Inflammatory macrophage (primary cell): ENCODE data around the gene FLVCR2.
"Not testable (repeated sequence)": the region's sequence is repeated elsewhere in the genome, so short reads cannot be mapped to it uniquely, and the experiment has no call there.

Source experiments
- DNase-seq, 2 donors: peaks; one replicate each; pipeline ENCODE4 v3.0.0-alpha.2; 2020 to 2022

Gene FLVCR2

DNA sequence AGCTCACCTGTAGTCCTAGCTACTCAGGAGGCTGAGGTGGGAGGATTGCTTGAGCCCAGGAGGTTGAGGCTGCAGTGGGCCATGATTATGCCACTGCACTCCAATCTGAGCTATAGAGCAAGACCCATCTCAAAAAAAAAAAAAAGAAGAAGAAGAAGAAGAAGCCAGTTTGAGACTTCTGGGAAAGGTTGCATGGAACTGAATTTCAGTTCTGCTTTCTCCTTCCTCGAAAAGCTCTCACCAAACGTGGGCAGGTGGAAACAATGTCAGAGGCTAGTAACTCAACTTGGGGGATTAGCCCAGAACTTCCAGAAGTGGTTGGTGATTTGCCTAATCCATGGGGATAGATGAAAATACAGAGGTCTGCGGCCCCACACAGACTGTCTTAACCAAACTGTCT is 18.7 kb downstream of the FLVCR2 start:
- peak; percentile 92 to 95 for DNase-seq

DNA sequence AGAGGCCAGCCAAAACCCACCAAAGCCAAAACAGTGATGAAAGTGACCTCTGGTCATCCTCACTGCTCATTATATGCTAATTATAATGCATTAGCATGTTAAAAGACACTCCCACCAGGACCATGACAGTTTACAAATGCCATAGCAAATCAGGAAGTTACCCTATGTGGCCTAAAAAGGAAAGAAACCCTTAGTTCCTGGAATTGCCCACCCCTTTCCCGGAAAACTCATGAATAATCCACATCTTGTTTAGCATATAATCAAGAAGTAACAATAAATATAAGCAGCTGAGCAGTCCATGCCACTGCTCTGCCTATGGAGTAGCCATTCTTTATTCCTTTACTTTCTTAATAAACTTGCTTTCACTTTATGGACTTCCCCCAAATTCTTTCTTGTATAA is 21.7 kb downstream of the FLVCR2 start:
- peak; percentile 83 to 94 for DNase-seq

- DNase-seq = not testable (repeated sequence)
These were observed 22.6 kb downstream of the FLVCR2 start for GRCh38 chr14:75601061-75601460.

DNA sequence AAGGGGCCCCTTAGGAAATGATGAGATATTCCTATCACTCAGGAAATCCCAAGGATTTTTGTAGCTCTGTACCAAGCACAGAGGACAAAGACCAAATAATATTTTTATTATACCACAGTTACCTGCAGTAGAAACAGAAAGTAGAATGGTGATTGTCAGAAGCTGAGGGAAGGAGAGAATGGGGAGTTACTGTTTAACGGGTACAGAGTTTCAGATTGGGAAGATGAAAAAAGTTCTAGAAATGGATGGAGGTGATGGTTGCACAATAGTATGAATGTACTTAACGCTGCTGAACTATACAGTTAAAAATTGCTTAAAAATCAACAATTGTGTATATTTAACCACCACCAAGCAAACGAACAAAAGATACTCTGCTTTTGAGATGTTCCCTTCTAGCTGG is 24.1 kb downstream of the FLVCR2 start:
- no peak for DNase-seq

- peak; percentile 85 to 88 for DNase-seq
These were observed 26.8 kb downstream of the FLVCR2 start for GRCh38 chr14:75604979-75605851.

- no peak for DNase-seq
These were observed 27.5 kb downstream of the FLVCR2 start for GRCh38 chr14:75605916-75606315.

GRCh38 chr14:75607044-75607443 is 28.6 kb downstream of the FLVCR2 start:
- no peak for DNase-seq

DNA sequence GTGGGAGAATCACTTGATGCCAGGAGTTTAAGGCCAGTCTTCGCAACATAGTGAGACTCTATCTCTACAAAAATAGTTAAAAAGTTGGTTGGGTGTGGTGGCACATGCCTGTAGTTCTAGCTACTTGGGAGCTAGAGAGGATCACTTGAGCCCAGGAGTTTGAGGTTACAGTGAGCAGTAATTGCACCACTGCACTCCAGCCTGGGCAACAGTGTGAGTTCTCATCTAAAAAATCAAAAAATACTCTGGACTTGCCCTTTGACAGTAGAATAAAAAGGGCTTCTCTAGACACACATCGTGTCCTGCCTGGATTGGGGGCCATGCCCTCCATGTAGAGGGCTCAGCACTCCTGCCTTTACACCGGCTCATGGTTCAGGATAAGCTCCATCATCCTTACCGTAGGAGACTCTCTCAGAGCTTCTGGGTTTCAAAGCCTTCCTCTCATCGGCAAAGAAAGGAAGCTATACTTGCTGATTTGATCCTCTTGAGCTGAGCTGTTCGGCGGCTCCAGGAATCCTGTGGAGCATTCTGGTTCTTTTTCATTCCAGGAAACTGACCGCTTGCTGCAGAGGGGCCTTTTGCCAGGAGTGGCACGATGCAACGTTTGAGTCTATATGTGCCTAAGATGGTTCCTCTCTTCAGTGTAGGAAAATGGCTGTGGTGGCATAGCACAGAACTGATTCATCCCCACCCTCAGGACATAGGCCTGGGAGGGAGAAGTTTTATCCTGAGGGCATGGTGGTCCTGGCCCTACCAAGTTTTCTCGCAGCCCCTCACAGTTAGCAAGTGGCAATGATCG is 29.6 kb downstream of the FLVCR2 start:
- no peak for DNase-seq

DNA sequence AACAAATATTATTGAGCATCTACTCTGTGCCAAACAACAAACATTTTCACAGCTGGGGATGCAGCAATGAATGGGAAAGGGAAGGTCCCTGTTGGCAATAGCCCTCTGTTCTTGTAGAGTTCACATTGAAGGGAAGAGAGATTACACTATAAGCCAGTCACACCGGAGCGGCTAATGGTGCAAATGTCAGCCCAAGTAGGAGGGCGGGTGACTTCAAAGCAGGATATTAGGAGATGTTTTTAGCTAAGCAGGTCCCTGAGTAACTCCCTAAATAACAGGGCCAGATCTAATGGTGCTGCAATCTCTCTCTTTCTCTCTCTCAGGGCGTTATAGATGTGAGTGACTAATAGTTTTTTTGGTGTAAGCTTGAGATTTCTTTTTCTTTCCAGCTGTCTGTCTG is 30.7 kb downstream of the FLVCR2 start:
- DNase-seq = peak; percentile 52 to 77

GRCh38 chr14:75609606-75610475 is 31.4 kb downstream of the FLVCR2 start:
- peak; percentile 95 for DNase-seq

- peak; percentile 39 to 46 for DNase-seq
These were observed 32.4 kb downstream of the FLVCR2 start for GRCh38 chr14:75610834-75611233.

DNA sequence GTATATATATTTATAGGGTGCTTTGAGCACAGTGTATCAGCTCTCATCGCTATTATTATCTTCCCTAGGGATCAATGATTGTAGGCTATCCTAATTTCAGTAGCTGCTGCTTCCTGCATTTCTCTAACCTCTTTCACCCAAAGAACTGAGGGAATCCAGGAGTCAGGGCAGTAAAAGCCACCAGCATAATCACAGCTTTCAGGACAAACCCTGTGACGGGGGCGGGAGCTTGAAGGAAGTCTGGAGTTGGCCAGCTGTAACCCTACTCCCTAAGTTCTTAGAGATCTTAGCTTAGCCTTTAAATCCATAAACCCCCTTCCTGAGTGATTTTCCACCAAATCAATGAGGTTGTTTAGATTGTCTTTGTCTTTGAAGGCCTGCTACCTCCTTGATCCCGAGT is 33.7 kb downstream of the FLVCR2 start:
- no peak for DNase-seq

GRCh38 chr14:75614179-75614578 is 35.8 kb downstream of the FLVCR2 start:
- DNase-seq = peak; percentile 91 to 95

DNA sequence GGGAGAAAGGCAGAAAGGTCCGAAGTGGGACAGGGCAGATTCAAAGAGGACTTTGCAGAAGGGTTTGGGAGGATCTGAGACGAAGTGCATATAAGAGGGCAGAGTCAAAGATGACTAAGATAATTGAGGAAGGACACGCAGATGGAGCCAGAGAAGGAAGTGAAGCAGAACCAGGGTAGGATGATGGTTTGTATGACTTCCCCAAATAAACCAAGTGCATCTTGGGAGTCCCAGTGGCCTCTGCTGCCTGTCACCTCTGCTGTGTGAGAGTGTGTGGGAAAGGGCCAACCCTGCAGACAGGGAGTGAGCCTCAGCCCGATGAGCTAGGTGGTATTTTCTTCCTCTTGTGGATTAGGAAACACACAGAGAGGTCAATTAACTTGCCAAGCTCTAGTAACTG is 36.8 kb downstream of the FLVCR2 start:
- DNase-seq = peak; percentile 97

- no peak for DNase-seq
These were observed 41.1 kb downstream of the FLVCR2 start for GRCh38 chr14:75619548-75619947.

- no peak for DNase-seq
These were observed 46.6 kb downstream of the FLVCR2 start for GRCh38 chr14:75625034-75625433.

- DNase-seq = peak; percentile 40 to 50
These were observed 48.0 kb downstream of the FLVCR2 start for GRCh38 chr14:75626396-75626795.

- peak; percentile 36 to 55 for DNase-seq
These were observed 48.4 kb downstream of the FLVCR2 start for GRCh38 chr14:75626863-75627262.

DNA sequence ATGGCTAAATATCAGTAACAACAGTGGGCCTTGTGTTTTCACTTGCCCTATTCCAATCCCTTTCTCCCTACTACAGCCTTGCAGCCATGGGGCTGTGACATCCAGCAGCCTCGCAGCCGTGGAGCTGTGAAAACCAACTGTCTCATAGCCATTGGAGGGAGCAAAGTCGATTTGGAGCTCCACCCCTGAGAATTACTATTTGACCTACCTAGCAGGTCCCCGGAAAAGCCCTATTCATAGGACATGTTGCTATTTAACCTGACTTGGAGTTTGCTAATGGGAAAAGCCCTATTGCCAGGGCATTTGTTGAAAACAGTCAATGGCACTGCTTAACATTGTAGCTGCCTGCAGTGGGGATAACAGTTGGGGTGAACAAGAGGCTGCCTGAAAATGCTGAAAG is 49.0 kb downstream of the FLVCR2 start:
- no peak for DNase-seq

DNA sequence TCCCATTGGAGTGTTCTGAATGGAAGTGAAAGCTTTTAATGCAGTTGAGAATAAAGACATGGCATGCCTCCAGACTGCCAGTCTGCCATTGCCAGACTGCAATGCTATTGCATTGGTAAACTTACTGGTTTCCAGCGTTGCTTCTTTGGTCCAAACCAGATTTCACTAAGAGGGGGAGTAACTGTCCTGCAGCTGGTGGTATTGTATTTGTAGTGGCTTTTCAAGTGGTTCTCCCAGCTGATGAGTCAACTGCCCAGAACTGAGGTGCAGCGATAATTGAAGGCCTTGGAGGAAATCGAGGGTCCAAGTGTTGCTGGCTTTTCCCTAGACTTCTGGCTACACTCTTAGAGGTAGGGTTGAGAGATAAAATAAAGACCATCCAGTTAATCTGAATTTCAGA is 50.4 kb downstream of the FLVCR2 start:
- no peak for DNase-seq

DNA sequence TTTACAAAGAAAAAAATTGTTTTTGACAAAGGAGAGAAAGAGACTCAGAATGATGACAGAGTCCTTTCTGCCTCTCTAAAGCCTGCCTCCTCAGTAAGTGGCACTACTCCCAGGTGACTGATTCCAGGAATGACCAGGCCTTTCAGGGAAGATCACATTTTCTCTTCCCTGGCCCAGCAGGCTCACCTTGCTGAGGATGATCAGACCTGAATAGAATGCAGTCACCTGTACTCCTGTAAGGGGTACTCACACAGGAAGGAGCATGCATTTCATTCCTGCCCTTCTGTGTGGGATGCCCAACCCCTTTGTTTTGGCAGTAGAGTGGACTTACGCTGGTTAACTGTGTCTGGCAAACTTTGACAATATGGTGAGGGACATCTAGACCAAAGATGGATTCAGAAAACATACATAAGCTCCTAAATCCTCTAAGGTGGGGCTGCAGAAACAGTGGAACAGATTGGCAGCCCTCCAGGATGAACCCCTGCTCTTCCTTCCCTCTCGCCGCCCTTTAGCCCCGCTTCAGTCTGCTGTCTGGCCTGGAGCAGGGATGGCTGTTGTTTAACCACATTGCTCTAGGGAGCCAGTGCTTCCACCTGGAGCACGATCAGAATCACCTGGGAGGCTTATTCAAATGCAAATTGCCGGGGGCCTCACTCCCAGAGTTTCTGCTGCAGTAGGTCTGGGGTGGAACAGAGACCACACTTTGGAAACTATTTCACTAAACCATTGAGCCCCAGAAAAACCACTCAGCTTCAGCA is 52.5 kb downstream of the FLVCR2 start:
- no peak for DNase-seq

DNA sequence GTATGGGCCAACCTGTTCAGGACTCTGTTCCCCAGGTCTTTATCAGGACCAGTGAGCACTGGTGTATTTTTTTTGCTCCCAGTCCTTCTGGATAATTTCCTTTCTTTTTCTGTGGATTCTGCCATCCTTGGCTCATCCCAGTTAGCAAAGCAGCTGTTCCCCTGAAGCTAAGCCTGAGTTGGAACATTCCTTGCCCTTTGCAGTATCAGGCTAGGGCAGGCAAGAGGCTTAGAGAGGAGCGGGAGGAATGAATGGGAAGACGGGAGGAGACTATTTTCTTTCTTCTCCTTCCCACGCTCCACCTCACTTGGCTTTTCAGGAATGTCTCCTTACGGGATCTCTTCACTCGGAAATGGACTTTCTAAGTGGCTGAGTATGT is 53.0 kb downstream of the FLVCR2 start:
- DNase-seq = no peak
